Stimulated activated CD8-positive, alpha-beta memory T cell treated with anti-CD3 and anti-CD28 coated beads, Interleukin-15, amount 100 ng/mL, for 48 hours (primary cell): ENCODE data around the gene ZNF821.
"Not testable (repeated sequence)": the region's sequence is repeated elsewhere in the genome, so short reads cannot be mapped to it uniquely, and the experiment has no call there.

Experiments used
- DNase-seq, 2 donors: peaks; one replicate each; pipeline ENCODE4 v3.0.0-alpha.2; 2020; ENCODE audit warnings: low read depth in 2 of 2

Gene ZNF821

GRCh38 chr16:71902656-71903365 lies 18.8 kb upstream of the ZNF821 start:
- no peak for DNase-seq

- no peak for DNase-seq
Observed at GRCh38 chr16:71899171-71899570, 15.2 kb upstream of the ZNF821 start.

GRCh38 chr16:71896764-71897368 lies 12.9 kb upstream of the ZNF821 start:
- no peak for DNase-seq

- DNase-seq, result no peak
Observed at GRCh38 chr16:71895679-71896365, 11.8 kb upstream of the ZNF821 start.

- peak; percentile 98 for DNase-seq
Observed at GRCh38 chr16:71894921-71895678, 11.1 kb upstream of the ZNF821 start, which contains the start of gene IST1. Gene IST1, plus strand, starts transcription at chr16:71895531. Its CDS starts 20,110 bp downstream, at chr16:71915641.

GRCh38 chr16:71894229-71894920 lies 10.4 kb upstream of the ZNF821 start:
- peak in 1 of 2 donors; percentile 4 for DNase-seq

- DNase-seq, result no peak
Observed at GRCh38 chr16:71893888-71894228, 9.9 kb upstream of the ZNF821 start.

GRCh38 chr16:71889147-71889546 lies 5.2 kb upstream of the ZNF821 start:
- no peak for DNase-seq

GRCh38 chr16:71885261-71885650 lies 1.3 kb upstream of the ZNF821 start:
- no peak for DNase-seq

- peak; percentile 23 to 42 for DNase-seq
Observed at GRCh38 chr16:71883168-71883848, 674 bp downstream of the ZNF821 start.

- peak; percentile 49 to 60 for DNase-seq
Observed at GRCh38 chr16:71882505-71883167, 1.3 kb downstream of the ZNF821 start.

- DNase-seq, result no peak
Observed at GRCh38 chr16:71880176-71880575, 3.8 kb downstream of the ZNF821 start.

- no peak for DNase-seq
Observed at GRCh38 chr16:71878911-71879310, 5.1 kb downstream of the ZNF821 start.

- no peak for DNase-seq
Observed at GRCh38 chr16:71873199-71873598, 10.8 kb downstream of the ZNF821 start.

- DNase-seq, result no peak
Observed at GRCh38 chr16:71870818-71871217, 13.2 kb downstream of the ZNF821 start.

- DNase-seq, result no peak
Observed at GRCh38 chr16:71869089-71869488, 14.9 kb downstream of the ZNF821 start.

- no peak for DNase-seq
Observed at GRCh38 chr16:71867939-71868338, 16.0 kb downstream of the ZNF821 start.

- not testable (repeated sequence) for DNase-seq
Observed at GRCh38 chr16:71867175-71867574, 16.8 kb downstream of the ZNF821 start.

- no peak for DNase-seq
Observed at GRCh38 chr16:71865173-71865863, 18.7 kb downstream of the ZNF821 start.

- DNase-seq, result no peak
Observed at GRCh38 chr16:71863995-71864394, 20.0 kb downstream of the ZNF821 start.
